Globus pallidus (tissue), 1 donor: ENCODE results near the gene PPIA.
"Not testable (repeated sequence)": the region's sequence is repeated elsewhere in the genome, so short reads cannot be mapped to it uniquely, and the experiment has no call there.

Experiments used
- DNase-seq: peaks from one replicate; pipeline ENCODE4 v3.0.0-alpha.2; 2015; ENCODE audit warnings: low spot score

The PPIA gene

GRCh38 chr7:44764081-44764480 is 32.4 kb upstream of the PPIA start:
- DNase-seq: no peak

GRCh38 chr7:44764665-44765578 is 31.6 kb upstream of the PPIA start:
- DNase-seq: peak; percentile 42

- DNase-seq: no peak
Measured at GRCh38 chr7:44765579-44766415, 30.7 kb upstream of the PPIA start.

GRCh38 chr7:44766416-44766801 is 30.1 kb upstream of the PPIA start:
- DNase-seq: no peak

- peak; percentile 62 for DNase-seq
Measured at GRCh38 chr7:44767134-44767911, 29.2 kb upstream of the PPIA start.

- peak; percentile 90 for DNase-seq
Measured at GRCh38 chr7:44767912-44768627, 28.4 kb upstream of the PPIA start.

- DNase-seq: peak; percentile 63
Measured at GRCh38 chr7:44768628-44769371, 27.7 kb upstream of the PPIA start.

GRCh38 chr7:44769376-44769775 is 27.1 kb upstream of the PPIA start:
- DNase-seq: no peak

- peak; percentile 13 for DNase-seq
Measured at GRCh38 chr7:44769776-44770294, 26.6 kb upstream of the PPIA start.

GRCh38 chr7:44771358-44771757 is 25.1 kb upstream of the PPIA start:
- no peak for DNase-seq

- no peak for DNase-seq
Measured at GRCh38 chr7:44772440-44772839, 24.0 kb upstream of the PPIA start.

- DNase-seq: no peak
Measured at GRCh38 chr7:44772867-44773266, 23.6 kb upstream of the PPIA start.

- not testable (repeated sequence) for DNase-seq
Measured at GRCh38 chr7:44774486-44774885, 22.0 kb upstream of the PPIA start.

- no peak for DNase-seq
Measured at GRCh38 chr7:44775383-44776107, 20.9 kb upstream of the PPIA start.

GRCh38 chr7:44776211-44776610 is 20.3 kb upstream of the PPIA start:
- no peak for DNase-seq

GRCh38 chr7:44782460-44782859 is 14.0 kb upstream of the PPIA start:
- no peak for DNase-seq

GRCh38 chr7:44783407-44783806 is 13.1 kb upstream of the PPIA start:
- no peak for DNase-seq

- no peak for DNase-seq
Measured at GRCh38 chr7:44784364-44784763, 12.1 kb upstream of the PPIA start.

- not testable (repeated sequence) for DNase-seq
Measured at GRCh38 chr7:44785218-44785617, 11.3 kb upstream of the PPIA start.

GRCh38 chr7:44787041-44787440 is 9.4 kb upstream of the PPIA start:
- no peak for DNase-seq
